ENCODE measurements around the gene UBASH3B.
"Not testable (repeated sequence)": the region's sequence is repeated elsewhere in the genome, so short reads cannot be mapped to it uniquely, and the experiment has no call there.

UBASH3B gene, protein sequence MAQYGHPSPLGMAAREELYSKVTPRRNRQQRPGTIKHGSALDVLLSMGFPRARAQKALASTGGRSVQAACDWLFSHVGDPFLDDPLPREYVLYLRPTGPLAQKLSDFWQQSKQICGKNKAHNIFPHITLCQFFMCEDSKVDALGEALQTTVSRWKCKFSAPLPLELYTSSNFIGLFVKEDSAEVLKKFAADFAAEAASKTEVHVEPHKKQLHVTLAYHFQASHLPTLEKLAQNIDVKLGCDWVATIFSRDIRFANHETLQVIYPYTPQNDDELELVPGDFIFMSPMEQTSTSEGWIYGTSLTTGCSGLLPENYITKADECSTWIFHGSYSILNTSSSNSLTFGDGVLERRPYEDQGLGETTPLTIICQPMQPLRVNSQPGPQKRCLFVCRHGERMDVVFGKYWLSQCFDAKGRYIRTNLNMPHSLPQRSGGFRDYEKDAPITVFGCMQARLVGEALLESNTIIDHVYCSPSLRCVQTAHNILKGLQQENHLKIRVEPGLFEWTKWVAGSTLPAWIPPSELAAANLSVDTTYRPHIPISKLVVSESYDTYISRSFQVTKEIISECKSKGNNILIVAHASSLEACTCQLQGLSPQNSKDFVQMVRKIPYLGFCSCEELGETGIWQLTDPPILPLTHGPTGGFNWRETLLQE

DNA sequence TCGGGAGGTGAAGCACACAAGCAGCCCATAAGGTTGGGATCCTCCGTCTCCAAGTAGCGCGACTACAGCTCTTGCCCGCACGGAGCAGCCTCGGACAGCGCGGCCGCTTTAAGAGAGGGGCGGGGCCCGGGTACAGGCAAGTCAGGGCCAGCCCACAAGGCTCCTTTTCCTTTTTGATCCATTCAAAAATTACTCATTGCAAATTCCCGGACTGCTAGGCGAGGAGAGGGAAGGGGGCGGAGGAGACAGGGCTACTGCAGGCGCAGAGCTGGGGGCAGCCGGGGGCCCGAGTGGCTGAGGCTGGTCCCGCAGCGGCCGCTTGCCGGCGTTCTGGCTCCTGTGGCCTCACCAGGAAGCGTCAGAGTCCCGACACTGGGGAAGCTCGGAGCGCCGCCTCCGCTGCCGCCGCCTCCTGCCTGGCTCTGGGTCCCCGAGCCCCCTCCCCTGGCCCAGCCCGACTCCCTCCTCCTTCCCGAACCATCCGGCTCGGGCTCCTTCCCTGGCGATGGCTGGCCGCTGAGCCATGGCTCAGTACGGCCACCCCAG is at the start of gene UBASH3B:
Gene UBASH3B, plus strand, starts transcription at position 196 of the 546 bp plus-strand sequence. Its CDS starts 328 bp downstream, at position 524.
- peak; percentile 74 to 96 for DNase-seq

DNA sequence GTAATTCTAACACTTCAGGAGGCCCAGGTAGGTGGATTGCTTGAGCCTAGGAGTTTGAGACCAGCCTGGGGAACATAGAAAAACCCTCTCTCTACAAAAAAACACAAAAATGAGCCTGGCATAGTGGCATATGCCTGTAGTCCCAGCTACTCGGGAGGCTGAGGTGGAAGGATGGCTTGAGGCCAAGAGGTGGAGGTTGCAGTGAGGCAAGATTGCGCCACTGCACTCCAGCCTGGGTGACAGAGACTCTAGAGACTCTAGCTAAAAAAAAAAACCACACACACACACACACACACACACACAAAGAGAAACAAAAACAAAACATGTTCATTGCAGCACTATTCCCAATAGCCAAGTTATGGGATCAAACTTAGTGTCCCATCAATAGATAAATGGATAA is 48.4 kb upstream of the UBASH3B start:
- DNase-seq = not testable (repeated sequence)

DNA sequence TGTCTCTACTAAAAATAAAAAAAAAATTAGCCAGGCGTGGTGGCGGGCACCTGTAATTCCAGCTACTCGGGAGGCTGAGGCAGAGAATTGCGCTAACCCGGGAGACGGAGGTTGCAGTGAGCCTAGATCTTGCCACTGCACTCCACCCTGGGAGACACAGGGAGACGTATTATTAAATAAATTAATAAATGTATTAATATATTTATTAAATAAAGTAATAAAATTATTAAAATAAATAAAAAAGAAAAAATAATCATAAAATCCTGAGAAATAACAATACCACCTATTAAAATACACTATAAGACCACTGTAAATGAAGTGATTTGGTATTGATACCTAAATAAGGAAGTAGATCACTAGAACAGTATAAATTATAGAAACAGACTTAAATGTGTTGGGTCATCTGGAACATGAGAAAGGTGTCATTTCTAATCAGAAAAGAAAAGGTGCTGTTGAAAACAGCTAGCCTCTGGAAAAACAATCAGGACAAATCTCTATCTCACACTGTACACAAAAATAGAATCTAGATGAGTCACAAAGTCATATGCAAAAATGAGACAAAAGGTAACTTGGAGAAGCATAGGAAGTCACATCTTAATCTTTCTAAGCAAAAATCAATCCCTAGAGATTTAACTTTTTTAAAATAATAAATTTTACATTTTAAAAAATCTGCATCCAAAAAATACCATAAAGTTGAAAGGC is 43.2 kb upstream of the UBASH3B start:
- DNase-seq = no peak

DNA sequence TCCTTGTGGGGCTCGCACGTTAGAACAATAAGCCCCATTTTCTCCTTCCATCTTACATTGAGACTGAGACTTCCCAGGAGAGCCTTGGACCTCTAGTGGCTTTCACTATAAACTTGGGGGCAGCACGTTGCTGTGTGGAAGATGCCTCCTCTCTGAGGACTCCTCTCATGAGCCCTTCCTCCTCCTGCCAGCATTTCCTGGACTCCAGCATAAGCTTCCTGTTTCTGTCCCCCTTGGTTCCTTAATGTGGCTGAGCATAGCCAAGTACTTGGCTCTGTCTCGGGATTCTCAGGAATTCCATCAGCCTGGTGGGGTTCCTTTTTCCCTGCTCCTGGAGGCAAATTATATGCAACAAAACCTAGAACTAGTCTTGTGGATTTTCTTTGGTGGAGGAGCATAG is 38.8 kb upstream of the UBASH3B start:
- DNase-seq = no peak

DNA sequence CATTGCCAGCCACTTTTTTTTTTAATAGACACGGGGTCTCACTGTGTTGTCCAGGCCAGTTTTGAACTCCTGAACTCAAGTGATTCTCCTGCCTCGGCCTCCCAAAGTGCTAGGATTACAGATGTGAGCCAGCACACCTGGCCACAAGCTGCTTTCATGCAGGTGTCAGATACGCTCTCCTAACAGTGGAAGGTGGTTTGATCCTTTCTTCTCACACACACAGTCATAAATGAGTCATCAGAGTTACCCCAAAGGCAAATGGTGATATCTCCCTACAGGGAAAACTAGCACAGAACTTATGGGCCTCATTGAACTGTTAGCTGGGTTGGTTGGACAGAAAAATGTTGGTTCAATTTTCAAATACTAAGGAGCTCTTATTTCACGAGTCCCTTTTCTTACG is 38.2 kb upstream of the UBASH3B start:
- DNase-seq = no peak

DNA sequence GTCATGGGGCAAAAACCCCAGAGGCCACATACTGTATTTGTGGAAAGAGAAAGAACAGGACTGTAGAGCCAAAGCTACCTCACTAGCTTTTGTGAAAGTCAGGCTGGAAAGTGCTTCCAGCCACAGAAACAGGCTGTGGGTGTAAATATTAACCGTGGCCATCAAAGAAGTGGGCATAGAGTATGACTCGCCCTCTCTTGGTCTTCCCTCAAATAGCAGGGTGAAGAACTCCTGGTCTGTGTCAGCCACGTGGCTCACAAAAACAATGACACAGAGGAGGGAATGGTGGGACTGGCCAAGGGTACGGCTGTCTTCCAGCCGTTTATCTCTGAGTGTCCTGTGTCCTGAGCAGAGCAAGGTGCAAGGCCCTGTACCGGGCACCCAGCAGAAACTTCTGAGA is 37.6 kb upstream of the UBASH3B start:
- DNase-seq = peak in 1 of 2 experiments; percentile 14

DNA sequence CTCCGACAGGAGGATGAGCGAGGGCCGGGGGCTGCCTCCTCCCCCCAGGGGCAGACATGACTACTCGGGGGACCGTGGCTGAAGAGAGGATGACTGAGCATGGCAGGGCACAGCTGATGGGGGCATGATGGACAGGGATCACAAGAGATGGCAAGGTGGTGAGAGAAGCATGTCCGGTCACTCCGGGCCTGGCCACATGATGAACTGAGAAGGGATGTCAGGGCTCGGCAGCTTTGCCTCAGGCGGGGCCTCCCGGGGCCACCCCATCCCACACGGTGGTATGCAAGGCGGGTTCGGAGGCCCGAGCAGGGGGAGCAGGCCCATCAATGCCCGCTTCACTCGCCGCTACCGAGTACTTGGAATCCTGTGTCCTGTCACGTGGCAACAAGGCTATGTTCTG is 36.6 kb upstream of the UBASH3B start:
- no peak for DNase-seq

DNA sequence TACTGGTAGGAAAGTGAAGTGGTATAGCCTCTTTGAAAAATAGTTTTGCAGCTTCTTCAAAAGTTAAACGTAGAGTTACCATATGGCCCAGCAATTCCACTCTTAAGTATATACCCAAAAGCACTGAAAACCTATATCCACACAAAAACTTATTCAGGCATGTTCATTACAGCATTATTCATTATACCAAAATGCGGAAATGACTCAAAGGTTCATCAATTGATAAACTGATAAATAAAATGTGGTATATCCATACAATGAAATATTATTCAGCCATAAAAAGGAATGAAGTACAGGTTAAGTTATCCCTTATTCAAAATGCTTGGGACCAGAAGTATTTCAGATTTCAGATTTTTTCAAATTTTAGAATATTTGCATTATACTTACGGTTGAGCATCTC is 35.8 kb upstream of the UBASH3B start:
- no peak for DNase-seq

DNA sequence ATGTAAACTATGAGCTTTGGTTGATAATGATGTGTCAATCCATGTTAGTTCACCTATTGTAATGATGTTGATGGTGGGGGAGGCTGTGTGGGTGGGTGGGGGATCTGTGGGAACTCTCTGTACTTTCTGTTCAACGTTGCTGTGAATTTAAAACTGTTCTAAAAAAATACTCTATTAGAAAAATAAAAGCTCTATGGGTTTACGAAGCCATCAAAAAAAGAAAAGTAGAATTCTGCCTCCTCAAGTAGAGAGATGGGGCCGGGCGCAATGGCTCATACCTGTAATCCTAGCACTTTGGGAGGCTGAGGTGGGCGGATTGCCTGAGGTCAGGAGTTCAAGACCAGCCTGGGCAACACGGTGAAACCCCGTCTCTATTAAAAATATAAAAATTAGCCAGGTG is 30.0 kb upstream of the UBASH3B start:
- not testable (repeated sequence) for DNase-seq

DNA sequence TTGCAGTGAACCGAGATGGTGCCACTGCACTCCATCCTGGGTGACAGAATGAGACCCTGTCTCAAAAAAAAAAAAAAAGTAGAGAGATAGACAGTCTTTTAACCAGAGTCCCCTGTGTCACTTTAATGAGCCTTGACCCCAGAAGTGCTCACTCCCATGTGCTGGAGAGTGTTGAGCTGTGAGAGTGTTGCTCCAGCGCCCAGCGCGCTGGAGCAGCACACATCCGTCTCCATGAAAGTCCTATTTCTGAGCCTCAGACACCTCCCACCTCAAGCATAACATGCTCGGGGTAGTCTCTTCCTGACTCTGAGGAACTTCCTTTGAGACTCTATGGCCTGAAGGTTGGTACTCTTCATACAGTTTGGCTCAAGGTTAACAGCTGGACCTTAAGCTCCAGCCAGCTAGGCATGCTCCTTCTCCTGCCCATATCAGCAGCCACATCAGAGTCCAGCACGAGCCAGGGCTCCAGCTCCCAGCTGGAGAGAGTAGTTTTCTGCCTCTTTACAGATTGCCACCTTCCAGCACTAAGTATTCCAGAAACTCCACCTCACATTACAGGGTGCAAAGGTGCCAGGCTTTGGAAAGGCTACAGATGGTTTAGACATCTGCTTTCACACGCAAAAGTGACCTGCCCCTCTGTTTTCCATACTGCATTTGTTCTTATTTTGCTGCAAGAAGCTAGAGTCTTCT is 29.4 kb upstream of the UBASH3B start:
- DNase-seq = no peak

DNA sequence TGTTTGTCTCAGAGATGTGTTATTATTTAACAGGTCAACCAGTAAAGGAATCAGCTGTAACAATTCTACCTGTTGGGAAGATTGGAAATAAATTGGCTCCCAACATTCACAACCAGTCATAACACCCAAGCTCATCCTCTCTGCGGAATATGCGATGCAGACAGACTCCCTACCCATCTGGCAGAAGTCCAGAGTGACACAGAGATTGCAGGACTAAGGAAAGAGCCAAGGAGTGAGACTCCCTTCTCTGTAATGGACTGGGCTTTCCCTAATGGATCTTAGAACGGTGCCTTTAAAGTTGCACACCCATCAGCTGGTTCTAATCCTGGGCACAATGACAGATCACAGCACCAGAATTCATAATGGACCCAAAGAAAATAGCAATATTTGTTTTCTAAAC is 27.8 kb upstream of the UBASH3B start:
- no peak for DNase-seq

DNA sequence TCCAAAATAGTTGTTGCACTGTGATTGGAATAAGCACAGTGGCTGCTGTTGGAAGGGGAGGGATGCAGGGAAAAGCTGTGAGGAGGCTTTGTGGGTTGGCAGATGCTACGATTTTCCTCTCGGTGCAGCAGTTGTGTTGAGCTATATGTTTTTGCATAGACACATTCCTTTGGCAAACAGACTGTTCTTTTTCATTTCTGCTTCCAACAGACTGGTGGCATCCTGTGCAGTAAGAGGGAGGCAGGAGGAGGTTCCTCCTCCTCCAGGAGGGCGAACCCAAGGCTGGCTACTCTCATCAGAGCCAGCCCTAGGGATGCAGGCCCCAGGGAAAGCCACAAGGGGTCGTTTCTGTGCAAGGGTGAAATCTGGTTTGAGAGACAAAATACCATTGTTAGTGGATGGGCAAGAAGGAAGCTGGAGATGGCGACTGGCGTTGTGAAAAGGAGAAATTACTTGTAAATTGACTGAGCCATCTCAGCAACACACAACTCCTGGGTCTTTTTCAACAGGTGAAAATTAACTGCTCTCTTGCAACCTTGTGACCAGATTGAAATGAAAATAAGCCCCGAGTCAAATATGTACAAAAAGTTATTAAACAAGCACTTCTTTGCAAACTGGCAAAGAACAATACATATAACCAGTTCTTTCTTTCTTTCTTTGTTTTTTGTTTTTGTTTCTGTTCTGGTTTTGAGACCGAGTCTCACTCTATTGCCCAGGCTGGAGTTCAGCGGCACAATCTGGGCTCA is 26.5 kb upstream of the UBASH3B start:
- DNase-seq = peak; percentile 86 to 94

DNA sequence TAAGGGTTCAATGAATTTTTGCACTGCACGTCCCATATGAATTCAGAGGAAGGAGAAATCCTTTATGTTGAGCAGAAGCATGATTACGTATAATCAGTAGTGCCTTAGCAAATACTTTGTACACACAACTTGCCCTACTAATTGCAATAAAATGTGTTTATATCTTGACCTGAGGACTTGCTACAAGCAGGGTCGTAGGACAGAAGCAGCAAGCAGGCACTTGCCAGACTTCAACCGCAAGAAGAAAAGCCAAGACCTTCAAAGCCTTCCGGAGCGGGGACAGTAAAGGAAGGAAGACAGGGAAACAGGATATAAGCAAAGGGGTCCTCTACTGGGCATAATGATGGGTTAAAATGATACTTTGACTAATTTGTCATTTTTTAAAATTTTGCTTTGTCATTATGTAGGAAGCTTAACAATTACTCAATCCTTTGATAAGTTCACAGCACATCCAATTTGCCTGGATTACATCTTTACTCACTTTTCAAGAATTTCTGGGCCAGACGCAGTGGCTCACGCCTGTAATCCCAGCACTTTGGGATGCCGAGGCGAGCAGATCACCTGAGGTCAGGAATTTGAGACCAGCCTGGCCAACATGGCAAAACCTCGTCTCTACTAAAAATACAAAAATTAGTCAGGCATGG is 23.2 kb upstream of the UBASH3B start:
- no peak for DNase-seq

DNA sequence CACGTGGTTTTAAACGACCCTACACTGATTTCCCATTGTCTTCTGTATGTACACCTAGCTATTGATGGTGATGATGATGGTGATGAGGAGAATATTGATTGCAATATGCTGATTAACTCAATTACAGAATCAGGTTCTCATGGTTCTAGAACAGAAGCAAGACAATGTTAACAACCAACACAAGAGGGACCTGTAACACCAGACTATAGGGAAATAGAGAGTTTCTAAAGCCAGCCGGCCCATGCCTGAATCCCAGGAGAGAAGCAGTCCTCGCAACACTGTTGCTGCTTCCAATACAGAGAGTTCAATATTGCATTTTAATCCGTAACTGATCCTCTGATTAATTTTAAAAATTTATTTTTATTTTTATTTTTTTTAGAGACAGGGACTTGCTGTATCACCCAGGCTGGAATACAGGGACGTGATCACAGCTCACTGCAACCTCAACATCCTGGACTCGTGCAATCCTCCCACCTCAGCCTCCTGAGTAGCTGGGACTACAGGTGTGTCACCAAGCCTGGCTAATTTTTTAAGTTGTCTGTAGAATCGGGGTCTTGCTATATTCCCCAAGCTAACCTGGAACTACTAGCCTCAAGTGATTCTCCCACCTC is 22.2 kb upstream of the UBASH3B start:
- DNase-seq = peak; percentile 54 to 87

DNA sequence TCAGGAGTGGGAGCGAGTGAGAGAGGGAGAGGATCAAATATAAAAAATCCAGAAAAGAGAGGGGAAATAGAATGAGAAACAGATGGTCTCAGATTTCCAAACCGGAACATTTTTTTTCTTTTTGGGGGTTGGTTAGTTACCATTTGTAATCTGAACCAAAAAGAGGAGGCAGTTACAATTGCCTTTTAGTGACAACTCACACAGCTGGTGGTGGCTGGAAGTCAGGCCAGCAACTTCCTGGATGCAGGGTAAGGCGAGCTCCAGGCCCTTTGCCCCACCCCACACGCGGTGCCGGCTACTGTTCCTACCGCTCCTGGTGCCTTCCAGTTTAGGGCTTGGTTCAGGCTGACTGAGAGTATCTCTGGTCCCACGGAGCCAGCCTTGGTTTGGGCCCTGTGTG is 21.0 kb upstream of the UBASH3B start:
- DNase-seq = peak in 1 of 2 experiments; percentile 49

DNA sequence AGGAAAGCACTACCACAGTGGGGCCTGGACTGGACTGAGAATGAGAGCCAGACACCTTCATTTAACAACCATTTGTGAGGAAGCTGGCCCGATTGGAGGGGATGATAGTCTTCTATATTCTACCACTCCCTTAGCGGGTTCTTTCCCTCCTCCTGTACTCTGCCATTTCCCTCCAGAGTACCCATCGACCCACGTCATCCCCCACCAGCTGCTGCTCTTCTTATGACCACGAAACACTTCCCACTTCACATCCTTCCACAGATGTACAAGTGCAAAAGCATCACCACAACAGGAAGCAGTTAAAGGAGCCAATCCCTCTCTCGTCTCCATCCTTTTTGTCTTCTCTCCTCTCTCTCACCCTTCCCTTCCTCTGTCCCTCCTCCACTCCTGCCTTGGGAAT is 18.0 kb upstream of the UBASH3B start:
- no peak for DNase-seq

DNA sequence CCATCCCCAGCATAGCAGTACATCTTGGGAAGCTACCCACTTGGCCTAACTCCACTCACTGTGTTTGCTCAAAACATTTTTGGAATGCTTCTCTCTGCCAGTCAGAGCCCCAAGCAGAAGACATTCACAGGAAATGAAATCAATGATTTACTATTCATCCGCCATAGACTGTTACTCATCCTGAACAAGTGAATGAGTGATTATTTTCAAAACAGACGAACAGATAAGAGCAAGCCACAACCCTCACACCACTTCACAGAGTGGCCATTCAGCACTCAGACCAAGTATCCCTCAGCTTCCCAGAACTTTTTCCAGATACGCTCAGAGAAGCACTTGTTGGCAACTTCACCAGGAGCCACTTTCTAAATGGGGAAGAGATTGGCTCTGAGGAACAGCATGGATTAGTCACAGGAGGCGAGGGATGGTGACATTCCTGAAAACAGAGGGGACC is 13.0 kb upstream of the UBASH3B start:
- no peak for DNase-seq

DNA sequence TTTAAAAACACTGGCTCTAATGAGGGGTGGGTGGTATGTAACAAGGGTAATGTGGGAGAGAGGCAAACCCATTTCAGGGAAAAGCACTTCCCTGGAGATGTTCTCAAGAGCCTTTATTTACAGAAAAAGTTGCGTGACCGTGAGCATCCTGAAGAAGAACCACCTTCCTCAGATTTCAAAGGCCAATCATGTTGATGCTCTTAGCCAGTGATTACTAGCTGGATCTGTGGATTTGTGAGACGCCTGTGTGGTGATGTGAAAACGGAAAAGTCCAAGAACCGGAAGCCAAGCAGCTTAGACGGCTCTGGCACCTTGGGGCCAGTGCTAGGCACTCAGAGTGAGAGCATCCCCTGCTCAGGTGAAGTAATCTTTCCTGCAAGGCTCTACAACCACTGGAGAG is 12.6 kb upstream of the UBASH3B start:
- DNase-seq = no peak

DNA sequence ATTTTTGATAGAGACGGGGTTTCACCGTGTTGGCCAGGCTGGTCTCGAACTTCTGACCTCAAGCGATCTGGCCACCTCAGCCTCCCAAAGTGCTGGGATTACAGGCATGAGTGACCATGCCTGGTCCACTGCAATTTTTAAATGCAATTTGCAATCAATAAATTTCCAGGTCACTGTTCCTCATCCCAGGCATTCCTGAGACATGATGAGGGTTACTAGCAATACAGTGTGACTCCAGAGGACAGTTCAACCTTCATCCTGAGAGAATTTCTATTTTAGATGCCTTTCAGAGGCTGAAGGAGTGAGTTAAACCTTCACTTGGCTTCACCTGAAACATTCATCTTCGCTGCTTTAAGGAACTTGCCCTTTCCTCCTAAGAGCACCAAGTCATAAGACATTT is 9.7 kb upstream of the UBASH3B start:
- no peak for DNase-seq

DNA sequence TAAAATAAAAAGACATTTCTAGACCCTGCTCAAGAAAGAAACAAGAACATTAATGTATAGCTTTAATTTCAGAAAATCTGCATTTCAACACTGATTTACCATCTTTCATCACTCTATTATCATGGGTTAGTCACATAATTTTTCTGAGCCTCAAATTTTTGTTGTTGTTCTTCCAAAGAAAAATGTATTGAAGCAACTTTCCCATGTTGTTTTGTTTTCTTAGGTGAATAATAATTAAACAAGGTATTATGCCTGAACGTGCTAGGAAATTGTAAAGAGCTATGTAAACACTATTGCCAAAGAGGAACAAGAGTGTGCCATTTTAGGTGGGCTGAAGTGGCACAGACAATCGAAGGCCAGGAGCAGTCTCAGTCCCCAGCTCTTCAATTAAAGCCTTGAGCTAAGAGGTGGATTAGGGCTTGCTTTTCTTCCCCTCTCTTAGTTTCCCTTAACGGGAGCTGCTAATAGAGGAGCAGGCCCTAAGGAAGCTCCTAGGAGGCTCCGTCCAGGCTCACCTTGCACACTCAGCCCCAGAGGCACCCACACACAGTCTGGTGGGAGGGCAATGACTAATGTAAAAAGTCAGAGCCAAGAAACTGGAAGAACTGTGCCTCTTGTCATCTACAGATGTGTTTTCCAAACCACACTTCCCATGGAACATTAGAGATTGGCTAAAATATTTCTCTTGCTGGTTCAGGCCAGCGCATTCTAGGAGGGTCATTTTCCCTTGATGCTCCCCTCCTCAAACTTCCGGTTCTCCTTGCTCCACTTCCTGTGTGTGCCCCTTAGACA is 8.8 kb upstream of the UBASH3B start:
- DNase-seq = no peak

All from NCI-H526 (cell line).